Measurements from ENCODE around the gene SUPT4H1.
"Not testable (repeated sequence)": the region's sequence is repeated elsewhere in the genome, so short reads cannot be mapped to it uniquely, and the experiment has no call there.

Gene SUPT4H1

GRCh38 chr17:58362368-58363014, 10.5 kb upstream of the SUPT4H1 start:
- DNase-seq, result no peak

GRCh38 chr17:58360296-58361063, 8.5 kb upstream of the SUPT4H1 start:
- DNase-seq, result no peak

GRCh38 chr17:58358408-58359172, 6.6 kb upstream of the SUPT4H1 start:
- DNase-seq, result no peak

- no peak for DNase-seq
These were observed 5.6 kb upstream of the SUPT4H1 start for GRCh38 chr17:58357312-58358297.

- DNase-seq, result no peak
These were observed 4.2 kb upstream of the SUPT4H1 start for GRCh38 chr17:58356231-58356630.

GRCh38 chr17:58354541-58355216, 2.7 kb upstream of the SUPT4H1 start:
- no peak for DNase-seq

- no peak for DNase-seq
These were observed 1.4 kb upstream of the SUPT4H1 start for GRCh38 chr17:58353389-58353825.

GRCh38 chr17:58352596-58353388, 791 bp upstream of the SUPT4H1 start:
- no peak for DNase-seq

- no peak for DNase-seq
These were observed 819 bp downstream of the SUPT4H1 start for GRCh38 chr17:58351182-58351581.

- DNase-seq, result no peak
These were observed 4.0 kb downstream of the SUPT4H1 start for GRCh38 chr17:58348038-58348437.

GRCh38 chr17:58345500-58345899, 6.5 kb downstream of the SUPT4H1 start:
- DNase-seq, result no peak

GRCh38 chr17:58344791-58345157, 7.2 kb downstream of the SUPT4H1 start:
- peak; percentile 72 to 73 for DNase-seq

- DNase-seq, result peak; percentile 84 to 91
These were observed 7.8 kb downstream of the SUPT4H1 start for GRCh38 chr17:58344047-58344790.

- DNase-seq, result no peak
These were observed 8.9 kb downstream of the SUPT4H1 start for GRCh38 chr17:58343131-58343530.

GRCh38 chr17:58341861-58342475, 10.0 kb downstream of the SUPT4H1 start:
- no peak for DNase-seq

- not testable (repeated sequence) for DNase-seq
These were observed 10.7 kb downstream of the SUPT4H1 start for GRCh38 chr17:58341136-58341860.

GRCh38 chr17:58340405-58340876, 11.6 kb downstream of the SUPT4H1 start:
- no peak for DNase-seq

- no peak for DNase-seq
These were observed 12.1 kb downstream of the SUPT4H1 start for GRCh38 chr17:58339755-58340404.

All from activated CD4-positive, alpha-beta T cell treated with anti-CD3 and anti-CD28 coated beads for 4 hours (primary cell).